OCI-M2 (cell line): ENCODE measurements around the gene VGLL4.

ENCODE experiments used
- DNase-seq: peaks from one replicate; lab custom pipeline; 2025; ENCODE audit not compliant: unreplicated experiment; lab: John Stamatoyannopoulos, UW

Gene VGLL4

DNA sequence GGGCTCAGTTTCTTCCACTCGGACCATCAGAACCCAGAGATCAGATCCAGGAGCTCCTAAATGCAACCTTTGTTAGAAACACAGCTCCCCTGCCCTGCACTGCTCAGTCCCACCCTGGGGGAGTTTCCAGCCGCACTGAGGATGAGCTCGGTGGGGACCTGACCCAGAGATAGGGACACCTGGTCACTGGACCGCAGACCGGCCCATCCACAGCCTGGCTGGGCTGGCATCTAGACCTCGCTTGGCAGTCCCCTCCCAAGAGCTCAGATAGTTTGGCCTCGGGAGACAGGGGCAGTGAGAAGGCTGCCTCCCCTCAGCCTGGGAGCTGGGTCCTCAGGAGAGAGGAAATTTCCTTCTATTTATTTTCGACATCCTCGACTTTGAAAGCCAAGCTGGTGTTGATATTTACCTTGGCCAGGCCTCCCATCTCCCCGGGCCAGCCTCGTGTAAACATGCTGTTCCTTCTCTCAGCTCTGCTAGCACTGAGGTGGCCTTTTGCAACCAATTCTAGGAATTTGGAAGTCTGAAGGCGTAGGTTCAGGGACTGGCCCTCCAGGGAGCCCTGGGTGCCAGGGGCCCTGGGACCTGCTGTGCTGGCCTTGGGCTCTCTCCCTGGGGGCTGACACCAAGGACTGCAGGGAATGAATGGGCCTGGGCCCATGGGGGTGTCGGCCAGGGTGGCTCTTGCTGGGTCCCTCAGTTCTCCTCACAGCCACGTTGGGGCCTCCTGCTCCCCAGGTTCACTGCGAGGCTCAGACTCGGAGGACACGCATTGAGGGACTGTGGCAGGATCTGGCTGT, 90.1 kb downstream of the VGLL4 start:
- DNase-seq = no peak

- no peak for DNase-seq
These were observed 91.1 kb downstream of the VGLL4 start for GRCh38 chr3:11552289-11553264.

DNA sequence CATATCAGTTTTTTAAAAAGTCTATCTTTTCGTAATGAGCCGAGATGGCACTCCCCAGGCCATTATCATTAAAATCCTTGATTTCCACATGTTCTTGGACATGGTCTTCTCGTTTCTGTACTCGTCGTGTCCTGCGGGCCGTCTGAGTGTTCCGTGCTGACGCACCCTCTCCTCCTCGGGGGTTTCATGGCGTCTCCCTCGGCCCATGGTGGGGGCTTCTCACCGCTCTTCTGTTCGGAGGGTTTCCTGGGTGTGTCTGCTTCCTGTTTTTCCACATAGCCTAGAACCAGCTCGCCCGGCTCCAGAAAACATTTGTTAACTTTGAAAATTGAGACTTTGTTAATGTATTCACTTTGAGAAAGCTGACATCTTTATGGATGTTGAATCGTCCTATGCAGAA, 92.7 kb downstream of the VGLL4 start:
- no peak for DNase-seq

DNA sequence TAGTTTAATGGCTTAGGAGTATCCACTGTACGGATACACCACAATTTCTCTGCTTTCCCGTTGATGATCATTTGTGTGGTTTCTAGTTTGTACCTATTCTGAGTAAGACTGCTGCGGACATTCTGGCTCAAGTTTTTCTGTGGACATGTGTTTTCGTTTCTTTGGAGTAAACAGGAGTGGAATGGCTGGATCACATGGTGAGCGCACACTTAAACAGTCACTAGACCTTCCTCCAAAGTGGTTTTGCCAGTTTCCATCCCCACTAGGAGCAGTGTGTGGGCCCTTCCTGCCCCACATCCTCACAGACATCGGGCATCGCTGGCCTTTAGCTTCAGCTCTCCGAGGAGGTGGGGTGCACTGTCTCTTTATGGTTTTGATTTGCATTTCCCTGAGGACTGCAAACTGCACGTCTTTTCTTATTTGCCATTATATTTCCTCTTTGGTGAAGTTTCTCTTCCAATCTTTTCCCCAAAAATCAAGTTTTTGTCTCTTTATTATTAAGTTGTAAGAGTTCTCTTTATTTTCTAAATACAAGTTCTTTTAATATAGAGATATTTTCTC, 94.1 kb downstream of the VGLL4 start:
- DNase-seq = no peak

DNA sequence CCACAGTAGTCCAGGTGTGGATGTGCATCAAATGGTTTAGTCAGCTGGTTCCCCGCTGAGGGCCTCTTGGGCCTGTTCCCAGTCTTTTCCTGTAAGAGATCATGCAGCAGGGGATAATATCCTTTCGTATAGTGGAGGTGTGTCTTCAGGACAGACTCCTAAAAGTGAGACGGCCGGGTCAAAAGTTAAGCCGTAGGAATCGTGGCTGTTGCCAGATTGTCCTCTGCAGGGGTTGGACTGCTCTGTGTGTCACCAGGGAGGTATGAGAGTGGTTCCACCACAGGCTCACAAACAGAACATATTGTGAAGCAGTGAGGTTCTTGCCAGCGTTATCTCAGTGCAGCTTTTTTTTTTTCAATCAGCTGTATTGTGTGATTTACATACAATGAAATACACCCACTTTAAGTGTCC, 95.0 kb downstream of the VGLL4 start:
- no peak for DNase-seq

- DNase-seq = no peak
These were observed 96.2 kb downstream of the VGLL4 start for GRCh38 chr3:11547498-11547897.

DNA sequence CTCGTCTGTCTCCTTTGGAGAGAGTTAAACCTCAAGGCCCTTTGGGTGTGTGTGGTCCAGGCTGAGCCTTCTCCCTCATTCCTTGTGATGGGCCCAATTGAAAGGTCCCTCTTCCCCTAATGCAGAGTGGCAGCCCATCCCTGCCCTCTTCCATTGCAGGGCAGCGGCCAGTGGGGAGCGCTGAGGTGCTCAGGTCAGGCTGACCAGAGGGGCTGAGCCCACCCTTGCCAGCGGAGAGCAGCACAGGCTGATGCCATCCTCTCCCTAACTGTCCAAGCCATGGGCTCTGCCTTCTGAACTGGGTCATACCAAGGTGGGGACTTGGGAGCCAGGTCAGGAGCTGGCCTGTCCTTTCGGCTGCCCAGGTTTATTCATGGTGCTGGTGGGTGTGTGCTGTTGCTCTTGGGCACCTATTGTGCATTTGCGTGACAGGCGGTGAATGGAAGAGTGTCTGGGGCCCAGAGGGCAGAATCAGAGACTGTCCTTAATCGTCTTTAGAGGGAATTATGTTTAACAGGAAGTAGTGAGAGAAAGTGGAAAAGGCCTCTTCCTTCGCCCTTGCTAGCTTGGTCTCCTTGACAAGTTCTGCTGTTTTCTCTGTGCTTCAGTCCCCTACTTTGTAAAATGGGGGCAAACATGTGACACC, 96.9 kb downstream of the VGLL4 start:
- DNase-seq = no peak

- no peak for DNase-seq
These were observed 98.4 kb downstream of the VGLL4 start for GRCh38 chr3:11545186-11545851.

GRCh38 chr3:11544412-11545181, 99.1 kb downstream of the VGLL4 start:
- no peak for DNase-seq

DNA sequence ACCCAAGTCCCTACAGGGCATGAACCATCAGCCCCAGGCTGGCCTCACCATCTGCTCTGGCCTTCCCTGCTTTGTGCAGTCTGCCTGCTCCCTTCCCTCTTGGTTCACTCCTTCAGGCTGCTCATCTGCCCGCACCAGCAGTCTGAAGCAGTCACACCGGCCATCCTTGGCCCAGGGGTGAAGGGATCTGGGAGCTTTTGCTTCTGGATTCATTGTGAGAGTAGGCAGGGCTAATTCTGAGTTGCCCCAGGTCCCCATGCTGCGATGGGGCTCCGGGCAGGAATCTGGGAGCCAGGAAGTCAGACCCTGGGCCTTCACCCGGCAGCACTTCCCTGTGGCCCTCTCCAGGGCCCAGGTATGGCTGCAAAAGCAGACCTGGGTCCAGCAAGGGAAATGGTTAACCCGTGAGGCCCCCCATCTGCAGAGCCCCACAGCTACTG, 99.7 kb downstream of the VGLL4 start:
- no peak for DNase-seq

- DNase-seq = no peak
These were observed 100.4 kb downstream of the VGLL4 start for GRCh38 chr3:11543141-11543947.

DNA sequence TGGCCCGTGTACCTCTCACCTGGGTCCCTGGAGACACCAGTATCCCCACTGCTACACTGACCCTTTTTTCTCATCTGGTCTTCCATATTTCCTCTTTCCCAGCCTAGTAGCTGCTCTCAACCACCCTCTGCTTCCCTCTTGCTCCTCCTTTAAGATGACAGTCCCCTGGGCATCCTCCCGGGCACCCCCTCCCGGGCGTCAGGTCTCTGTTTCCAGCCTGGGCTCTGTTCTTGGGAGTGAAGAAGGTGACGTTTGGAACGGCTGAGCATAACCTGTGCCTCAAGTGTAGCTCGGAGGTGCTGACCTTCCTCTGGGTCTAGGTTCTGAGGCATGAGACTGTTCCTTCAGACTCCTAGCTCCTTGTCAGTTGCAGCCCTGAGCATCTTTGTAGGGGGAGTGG, 101.2 kb downstream of the VGLL4 start:
- no peak for DNase-seq

DNA sequence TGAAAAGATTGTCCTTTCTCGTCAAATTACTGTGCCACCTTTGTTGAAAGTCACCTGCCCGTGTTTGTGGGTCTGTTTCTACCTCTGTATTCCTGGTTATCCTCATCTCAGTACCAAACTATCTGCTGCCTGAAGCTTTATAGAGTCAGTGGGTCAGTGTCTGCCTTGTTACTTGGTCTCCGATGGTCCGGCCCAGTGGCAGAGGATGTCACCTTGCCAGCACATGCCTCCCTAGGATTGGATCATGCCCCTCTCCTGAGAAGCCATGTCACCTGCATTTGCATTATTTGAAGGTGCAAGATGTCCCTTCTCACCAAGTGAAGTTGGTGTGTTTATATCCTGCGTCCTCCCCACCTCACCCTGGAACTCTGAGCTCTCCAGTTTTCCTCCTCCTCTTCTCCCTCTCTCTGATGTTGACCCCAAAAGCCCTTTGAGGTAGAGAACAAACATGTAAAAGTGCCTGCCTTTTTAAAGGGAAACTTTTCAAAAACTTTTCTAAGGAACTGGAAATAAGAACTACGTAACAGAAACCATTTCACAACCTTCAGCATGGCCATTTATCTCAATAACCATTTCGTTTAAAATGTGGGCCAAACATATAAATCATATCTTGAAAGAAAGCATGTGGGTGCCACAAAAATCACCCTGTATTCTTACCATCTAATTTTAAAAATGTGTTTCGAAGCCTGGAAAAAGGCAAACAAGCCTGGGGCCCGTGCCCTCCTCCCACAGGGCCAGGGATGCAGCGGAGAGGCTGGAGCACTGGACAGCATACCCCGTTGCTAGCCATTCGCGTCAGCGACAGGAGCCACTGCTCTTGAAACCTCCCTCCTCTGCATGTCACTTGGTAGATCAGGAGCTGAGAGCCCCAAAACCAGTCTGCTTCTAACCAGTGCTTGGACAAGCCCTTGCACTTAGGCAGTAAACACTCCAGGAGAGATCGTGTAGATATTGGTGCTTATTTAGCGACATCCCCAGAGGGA, 102.1 kb downstream of the VGLL4 start:
- no peak for DNase-seq

DNA sequence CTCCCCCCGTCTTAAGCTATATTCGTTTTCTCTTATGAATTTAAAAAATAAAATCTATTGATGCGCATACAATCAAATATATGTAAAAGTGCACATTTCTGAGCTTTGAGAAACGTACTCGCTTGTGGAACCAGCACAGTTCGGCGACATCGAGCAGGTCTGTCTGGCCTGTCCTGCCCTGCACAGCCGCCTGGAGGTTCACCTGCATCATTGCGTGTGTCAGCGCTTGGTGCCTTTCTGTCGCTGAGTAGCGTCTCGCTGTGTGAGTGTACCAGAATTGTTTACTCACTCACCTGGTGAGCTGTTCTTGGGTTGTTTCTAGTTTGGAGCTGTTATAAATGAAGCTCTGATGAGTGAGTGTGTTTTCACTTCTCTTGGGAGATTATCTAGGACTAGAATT, 104.0 kb downstream of the VGLL4 start:
- no peak for DNase-seq

DNA sequence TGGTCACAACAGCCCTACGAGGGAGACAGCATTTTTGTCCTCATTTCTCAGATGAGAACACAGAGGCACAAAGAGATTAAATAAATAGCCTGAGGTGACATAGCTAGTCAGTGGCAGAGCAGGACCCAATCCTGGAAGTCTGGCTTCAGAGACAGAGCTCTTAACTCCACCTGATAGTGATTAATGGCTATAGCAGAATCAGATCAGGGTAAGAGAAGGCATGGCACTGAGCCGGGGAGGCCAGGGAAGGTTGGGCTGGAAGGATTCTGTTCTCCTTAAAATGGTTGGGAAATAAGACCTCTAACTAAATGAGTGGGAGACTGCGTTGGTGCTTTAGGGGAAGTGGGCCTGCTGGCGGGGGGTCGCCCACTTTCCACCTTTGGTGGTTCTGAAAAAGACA, 104.5 kb downstream of the VGLL4 start:
- DNase-seq = no peak

DNA sequence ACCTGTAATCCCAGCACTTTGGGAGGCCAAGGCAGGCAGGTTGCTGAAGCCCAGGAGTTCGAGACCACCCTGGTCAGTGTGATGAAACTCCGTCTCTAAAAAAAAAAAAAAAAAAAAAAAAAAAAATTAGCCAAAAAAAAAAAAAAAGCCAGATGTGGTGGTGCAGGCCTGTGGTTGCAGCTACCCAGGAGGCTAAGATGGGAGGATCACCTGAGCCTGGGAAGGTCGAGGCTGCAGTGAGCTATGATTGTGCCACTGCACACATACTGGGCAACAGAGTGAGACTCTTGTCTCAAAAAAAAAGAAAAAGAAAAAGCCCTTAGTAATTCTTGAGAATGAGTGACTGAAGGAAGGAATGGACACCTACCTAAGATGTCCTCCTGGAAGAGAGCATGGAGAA, 105.1 kb downstream of the VGLL4 start:
- no peak for DNase-seq

GRCh38 chr3:11536936-11537612, 106.6 kb downstream of the VGLL4 start:
- no peak for DNase-seq
